Measurements from ENCODE around the gene NDFIP1.
"Not testable (repeated sequence)": the region's sequence is repeated elsewhere in the genome, so short reads cannot be mapped to it uniquely, and the experiment has no call there.

NDFIP1 gene

GRCh38 chr5:142120247-142120935, 11.8 kb downstream of the NDFIP1 start:
- DNase-seq, result no peak

DNA sequence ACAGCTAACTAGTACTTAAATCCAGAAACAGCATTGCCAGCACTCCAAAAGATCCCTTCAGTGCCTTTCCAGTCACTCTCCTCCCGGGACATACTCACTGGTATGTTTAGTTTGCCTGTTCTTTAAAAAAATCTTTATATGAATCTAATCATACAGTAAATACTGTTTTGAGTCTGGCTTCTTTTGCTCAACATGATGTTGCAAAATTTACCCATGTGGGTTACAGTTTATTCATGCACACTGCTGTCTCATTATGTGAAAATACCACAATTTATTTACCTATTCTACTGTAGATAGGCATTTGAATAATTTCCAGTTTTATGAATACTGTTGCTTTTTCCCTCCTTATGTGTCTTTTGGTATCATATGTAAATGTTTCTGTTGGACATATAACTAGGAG, 13.5 kb downstream of the NDFIP1 start:
- DNase-seq, result no peak

DNA sequence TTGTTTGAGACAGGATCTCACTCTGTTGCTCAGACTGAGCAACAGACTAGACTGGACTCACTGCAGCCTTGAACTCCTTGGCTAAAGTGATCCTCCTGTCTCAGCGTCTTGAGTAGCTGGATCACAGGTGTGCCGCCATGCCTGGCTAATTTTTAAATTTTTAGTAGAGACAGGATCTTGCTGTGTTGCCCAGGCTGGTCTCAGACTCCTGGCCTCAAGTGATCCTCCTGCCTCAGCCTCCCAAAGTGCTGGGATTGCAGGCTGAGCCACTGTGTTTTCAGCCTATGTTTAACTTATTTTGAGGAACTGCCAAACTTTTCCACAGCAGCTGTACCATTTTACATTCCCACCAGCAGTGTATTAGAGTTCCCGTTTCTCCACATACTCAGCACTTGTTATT, 16.8 kb downstream of the NDFIP1 start:
- DNase-seq, result no peak

DNA sequence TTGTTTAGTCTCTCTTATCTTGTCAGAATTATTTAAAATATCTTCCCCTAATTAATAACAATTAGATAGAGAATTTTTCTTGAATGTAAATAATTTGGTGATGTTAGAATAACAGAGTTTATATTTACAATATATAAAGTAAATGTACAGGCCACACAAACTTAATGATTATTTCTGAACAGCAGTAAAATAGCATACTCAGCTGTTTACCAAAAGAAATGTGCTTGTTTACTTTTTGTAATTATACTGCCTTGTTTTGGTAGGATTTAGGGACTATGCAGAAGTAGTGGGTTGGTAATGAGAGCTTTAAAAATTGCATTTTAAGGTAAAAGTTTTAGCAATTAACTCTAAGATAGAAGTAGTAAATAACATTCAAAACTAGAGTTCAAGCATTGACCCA, 17.4 kb downstream of the NDFIP1 start:
- DNase-seq, result no peak

DNA sequence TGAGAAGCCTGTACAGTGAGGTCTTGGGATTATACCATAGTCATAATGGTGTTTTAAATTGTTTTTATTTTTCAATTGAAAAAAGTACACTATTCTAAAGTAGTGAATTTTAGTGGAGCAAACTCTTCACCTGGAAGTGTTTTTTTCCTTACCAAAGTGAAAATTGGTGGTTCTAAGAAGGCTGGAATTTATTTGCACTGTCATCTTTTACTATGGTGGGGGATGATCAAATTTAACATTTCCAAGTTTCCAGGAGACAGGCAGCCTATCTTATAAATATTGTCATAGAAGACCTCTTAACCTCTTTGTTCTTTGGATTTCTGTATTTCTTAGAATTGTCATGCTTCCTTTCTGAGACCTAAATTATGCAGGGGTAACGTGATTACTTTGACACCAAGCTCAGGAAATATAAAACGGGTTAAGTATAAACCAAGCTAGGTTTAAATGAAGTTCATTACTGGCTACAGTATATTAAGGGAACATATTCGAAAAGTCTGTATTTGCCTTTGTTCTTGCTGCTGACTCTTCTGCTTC, 20.2 kb downstream of the NDFIP1 start:
- DNase-seq, result peak; percentile 44

GRCh38 chr5:142129446-142130066, 21.0 kb downstream of the NDFIP1 start:
- DNase-seq, result no peak

DNA sequence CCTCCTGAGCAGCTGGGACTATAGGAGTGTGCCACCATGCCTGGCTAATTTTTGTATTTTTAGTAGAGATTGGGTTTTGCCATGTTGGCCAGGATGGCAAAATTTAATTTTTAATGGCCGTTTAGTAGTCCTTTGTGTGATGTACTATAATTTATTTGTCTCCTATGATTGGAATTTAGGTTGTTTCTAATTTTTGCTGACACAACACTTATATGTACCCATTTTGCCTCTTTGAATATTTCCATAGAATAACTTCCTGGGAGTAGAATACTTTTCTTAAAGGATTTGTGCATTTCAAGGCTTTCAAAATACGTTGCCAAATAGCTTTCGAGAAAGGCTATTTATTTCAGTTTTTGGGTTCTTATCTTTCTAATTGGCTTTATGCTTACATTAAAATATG, 22.8 kb downstream of the NDFIP1 start:
- no peak for DNase-seq

- DNase-seq, result no peak
Observed at GRCh38 chr5:142132916-142133315, 24.3 kb downstream of the NDFIP1 start.

GRCh38 chr5:142133330-142134206, 25.0 kb downstream of the NDFIP1 start:
- no peak for DNase-seq

DNA sequence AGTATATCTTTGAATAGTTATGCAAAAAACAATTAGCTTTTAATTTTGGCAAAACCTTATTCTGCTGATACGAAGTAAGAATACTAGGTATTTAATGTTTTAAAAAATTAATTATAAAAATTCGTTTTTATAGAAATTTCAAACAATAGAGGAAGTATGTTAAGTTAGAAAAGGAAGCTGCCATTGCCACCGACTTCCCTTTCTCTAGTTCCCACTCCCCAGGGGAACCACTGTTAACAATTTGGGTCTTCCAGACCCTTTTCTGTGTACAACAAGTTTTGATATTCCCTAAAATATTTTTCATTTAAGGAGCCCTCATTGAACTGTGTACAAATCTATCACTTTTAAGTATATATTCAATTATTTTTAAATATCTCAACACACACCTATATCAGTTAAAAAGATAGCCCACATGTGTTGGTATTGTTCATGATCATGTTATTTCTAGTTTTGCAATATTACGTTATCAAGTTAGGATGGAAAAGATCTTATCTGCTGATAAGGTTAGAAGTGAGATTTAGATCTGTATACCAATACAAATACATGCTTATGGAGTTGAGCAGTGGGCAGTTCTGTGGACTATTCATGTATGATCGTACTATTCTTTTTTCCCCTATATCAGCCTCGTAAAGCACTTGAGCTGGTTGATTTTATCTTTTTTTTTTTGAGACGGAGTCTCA, 25.9 kb downstream of the NDFIP1 start:
- DNase-seq, result no peak

DNA sequence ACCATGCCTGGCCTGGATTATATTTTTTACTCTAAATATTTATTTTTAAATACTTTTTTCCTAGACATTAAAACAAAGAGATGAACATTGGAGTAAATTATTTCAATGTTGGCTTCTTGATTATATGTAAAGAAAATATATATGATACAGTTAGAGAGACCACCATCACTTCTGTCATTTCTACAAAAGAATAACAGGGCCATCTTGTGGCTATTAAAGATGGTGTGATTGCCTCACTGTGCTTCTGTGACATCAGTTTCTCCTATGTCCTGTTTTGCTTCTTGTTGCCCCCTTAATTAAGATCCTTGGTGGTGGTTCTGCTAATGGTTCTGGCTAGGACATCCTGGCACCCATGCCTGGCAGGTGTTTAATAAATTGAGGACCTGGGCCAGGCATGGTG, 32.9 kb downstream of the NDFIP1 start:
- DNase-seq, result no peak

DNA sequence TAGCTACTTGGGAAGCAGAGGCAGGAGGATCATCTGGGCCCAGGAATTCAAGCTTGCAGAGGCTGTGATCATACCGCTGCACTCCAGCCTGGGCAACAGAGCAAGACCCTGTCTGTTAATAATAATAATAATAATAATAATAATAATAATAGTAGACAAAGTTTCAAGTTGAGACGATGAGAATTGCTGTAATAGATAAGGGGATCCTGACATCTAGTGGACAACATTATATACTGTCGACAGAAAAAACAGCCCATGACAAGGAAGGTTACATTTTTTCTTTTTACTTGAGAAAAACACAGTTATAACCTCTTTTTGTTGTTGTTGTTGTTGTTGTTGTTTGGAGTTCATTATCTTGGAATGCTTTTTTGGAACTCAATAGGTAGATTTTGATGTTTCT, 35.3 kb downstream of the NDFIP1 start:
- DNase-seq, result peak; percentile 45

GRCh38 chr5:142145106-142145900, 36.7 kb downstream of the NDFIP1 start:
- DNase-seq, result peak; percentile 62

GRCh38 chr5:142149363-142149762, 40.8 kb downstream of the NDFIP1 start:
- DNase-seq, result no peak

- no peak for DNase-seq
Observed at GRCh38 chr5:142150431-142150830, 41.9 kb downstream of the NDFIP1 start.

DNA sequence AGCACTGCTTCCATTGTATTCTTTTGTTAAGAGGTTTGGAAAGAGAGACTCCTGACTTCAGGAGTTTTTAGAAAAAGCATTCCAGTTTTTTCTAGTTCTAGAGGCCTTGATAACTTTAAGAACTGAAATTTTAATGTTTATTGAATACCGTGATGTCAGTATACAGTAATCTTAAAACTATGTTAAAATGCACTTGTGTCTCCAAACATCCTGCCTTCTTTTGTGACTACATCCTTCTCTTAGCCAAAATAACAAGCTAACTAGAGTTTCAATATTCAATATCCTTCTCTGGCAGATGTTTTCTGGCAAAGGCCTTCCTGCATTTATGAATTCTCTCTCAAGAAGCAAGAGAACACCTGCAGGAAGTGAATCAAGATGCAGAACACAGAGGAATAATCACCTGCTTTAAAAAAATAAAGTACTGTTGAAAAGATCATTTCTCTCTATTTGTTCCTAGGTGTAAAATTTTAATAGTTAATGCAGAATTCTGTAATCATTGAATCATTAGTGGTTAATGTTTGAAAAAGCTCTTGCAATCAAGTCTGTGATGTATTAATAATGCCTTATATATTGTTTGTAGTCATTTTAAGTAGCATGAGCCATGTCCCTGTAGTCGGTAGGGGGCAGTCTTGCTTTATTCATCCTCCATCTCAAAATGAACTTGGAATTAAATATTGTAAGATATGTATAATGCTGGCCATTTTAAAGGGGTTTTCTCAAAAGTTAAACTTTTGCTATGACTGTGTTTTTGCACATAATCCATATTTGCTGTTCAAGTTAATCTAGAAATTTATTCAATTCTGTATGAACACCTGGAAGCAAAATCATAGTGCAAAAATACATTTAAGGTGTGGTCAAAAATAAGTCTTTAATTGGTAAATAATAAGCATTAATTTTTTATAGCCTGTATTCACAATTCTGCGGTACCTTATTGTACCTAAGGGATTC, 43.1 kb downstream of the NDFIP1 start:
- DNase-seq, result peak; percentile 65

GRCh38 chr5:142152384-142152732, 43.8 kb downstream of the NDFIP1 start:
- no peak for DNase-seq

DNA sequence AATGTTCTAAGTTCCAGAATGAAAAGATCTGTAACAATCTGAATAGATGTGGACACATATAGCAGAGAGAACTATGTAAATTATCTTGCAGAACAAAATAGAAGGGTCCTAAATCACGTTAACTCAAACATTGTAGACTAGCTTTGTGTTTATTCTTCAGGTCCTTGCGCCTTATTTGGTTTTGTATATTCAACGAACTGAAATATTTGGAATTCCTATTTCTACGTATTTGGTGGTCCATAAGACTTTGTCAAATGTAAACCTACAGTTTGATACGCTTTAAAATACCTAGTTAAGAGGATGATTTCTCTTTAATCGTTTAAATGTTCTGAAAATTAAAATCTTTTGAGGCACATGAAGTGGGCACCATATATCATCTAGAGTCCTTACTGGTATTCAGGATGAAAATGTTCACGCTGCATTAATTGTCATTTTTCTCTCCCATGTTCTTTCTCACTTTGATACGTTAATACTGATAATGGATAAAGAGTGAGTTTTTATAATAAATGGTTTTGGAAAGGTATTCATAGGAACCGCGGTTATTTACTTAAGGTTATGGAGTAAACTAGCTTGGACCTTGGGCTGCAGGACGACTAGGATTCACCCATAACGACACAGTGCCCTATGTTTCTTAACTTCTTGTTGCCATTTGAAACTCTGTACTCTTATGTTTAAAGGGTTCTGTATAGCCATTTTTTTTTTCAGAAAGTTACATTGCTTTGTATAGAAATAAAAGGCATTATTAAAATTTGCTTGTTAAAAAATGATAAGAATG, 45.3 kb downstream of the NDFIP1 start:
- DNase-seq, result no peak

GRCh38 chr5:142154449-142154841, 45.9 kb downstream of the NDFIP1 start:
- not testable (repeated sequence) for DNase-seq

DNA sequence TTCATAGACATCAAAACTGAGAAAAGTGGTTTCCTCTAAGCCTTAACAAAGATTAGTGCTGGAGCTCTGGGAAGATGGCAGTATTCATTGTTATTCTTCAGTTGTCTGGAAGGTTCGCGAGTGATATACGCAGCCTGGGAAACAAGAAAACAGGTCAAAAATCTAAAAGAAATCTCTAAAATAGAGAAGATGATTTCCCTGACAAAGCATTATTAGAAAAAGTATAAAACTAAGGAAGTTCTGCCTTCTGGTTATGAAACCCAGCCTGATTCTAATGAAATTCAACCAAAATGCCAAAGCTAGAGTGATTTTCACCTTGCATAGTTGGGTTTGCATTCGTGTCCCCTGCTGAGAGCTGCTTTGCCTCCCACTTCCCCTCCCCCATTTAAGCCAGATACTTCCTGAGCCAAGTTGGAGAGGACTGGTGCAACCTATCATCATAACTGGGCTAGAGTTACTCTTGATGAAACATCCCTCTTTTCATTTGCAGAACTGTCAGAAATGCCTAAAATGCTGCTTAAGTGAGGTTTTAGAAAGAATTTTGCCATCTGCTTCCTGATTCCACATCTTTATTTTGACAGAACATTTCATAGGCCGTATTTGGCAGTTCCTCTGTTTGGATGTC, 48.4 kb downstream of the NDFIP1 start:
- DNase-seq, result no peak
